A549 (cell line): ENCODE data around the gene OGFOD2.

Source experiments
- CHD2 ChIP-seq: fragments of 150-350 bp; IDR thresholded peaks from 2 replicates; pipeline ENCODE4 v1.6.1; 2014; ENCODE audit warnings: low read length; ENCODE audit not compliant: partially characterized antibody
- CTCF ChIP-seq: fragments of >200 bp; sonication (Bioruptor Twin); formaldehyde crosslinking; IDR thresholded peaks from 3 replicates; pipeline ENCODE4 v1.5.1; 2016
- EHMT2 ChIP-seq: fragments of 200-600 bp; sonication (generic); IDR thresholded peaks from 2 replicates; pipeline ENCODE4 v1.6.1; 2016; ENCODE audit warnings: antibody characterized with exemption, low read depth, mild to moderate bottlenecking, moderate library complexity
- FOSL2 ChIP-seq, 2 experiments: fragments of 450-650 bp in 1 of 2; fragments of >200 bp in 1 of 2; sonication (Bioruptor Twin) in 1 of 2; formaldehyde crosslinking; IDR thresholded peaks; 2 replicates each; pipeline versions ENCODE4 v1.5.0 to v1.6.1; 2016 to 2020; ENCODE audit warnings: mild to moderate bottlenecking in 1 of 2, moderate library complexity in 1 of 2
- HDAC2 ChIP-seq: fragments of 200-600 bp; sonication (generic); IDR thresholded peaks from 2 replicates; pipeline ENCODE4 v1.6.1; 2016
- HMGXB4 ChIP-seq: fragments of 250-450 bp; sonication (Bioruptor Pico); IDR thresholded peaks from 2 replicates; pipeline ENCODE4 v1.5.0; 2021; ENCODE audit warnings: mild to moderate bottlenecking, moderate library complexity, borderline replicate concordance
- KDM5A ChIP-seq: fragments of 200-600 bp; sonication (generic); IDR thresholded peaks from 2 replicates; pipeline ENCODE4 v1.6.1; 2016; ENCODE audit warnings: antibody characterized with exemption, mild to moderate bottlenecking
- MYC ChIP-seq: IDR thresholded peaks from 2 replicates; pipeline ENCODE4 v1.6.1; 2012; ENCODE audit warnings: mild to moderate bottlenecking, inconsistent platforms, low read length, improper control_type of control experiment, borderline replicate concordance
- NFE2L2 ChIP-seq: fragments of 150-350 bp; conservative IDR thresholded peaks from 2 replicates; pipeline ENCODE4 v1.6.1; 2014; ENCODE audit warnings: low read length
- ZNF302 ChIP-seq: fragments of 250-450 bp; sonication (Bioruptor Pico); IDR thresholded peaks from 2 replicates; pipeline ENCODE4 v1.9.0; 2021; ENCODE audit warnings: inconsistent platforms, mild to moderate bottlenecking, moderate library complexity

- TF ChIP-seq NFE2L2, result no peak
- TF ChIP-seq CTCF, result no peak
- no peak for TF ChIP-seq MYC
- TF ChIP-seq EHMT2, result no peak
- no peak for TF ChIP-seq CHD2
- TF ChIP-seq FOSL2 (IDR thresholded peaks at IDR 0.05), result no peak
- no peak for TF ChIP-seq FOSL2 (CRISPR knock-in tag; IDR thresholded peaks at IDR 0.05)
- TF ChIP-seq HMGXB4 (CRISPR knock-in tag), result no peak
- no peak for TF ChIP-seq HDAC2
- no peak for TF ChIP-seq KDM5A
- no peak for TF ChIP-seq ZNF302 (CRISPR knock-in tag)
Observed at GRCh38 chr12:122977153-122977552, 2.1 kb downstream of the OGFOD2 start.
